Measurements from ENCODE around the gene LRMDA. TPM values are rescaled to one million over a fixed set of nuclear protein-coding genes. Genes with fewer than 3 reads are reported as not detected.

The LRMDA gene
- total and polyA plus RNA-seq, 2 of the 13 experiments (the other 11 are each of a cell fraction or from before 2014, with no cell fraction given), result 13.4 to 22.0 TPM

DNA sequence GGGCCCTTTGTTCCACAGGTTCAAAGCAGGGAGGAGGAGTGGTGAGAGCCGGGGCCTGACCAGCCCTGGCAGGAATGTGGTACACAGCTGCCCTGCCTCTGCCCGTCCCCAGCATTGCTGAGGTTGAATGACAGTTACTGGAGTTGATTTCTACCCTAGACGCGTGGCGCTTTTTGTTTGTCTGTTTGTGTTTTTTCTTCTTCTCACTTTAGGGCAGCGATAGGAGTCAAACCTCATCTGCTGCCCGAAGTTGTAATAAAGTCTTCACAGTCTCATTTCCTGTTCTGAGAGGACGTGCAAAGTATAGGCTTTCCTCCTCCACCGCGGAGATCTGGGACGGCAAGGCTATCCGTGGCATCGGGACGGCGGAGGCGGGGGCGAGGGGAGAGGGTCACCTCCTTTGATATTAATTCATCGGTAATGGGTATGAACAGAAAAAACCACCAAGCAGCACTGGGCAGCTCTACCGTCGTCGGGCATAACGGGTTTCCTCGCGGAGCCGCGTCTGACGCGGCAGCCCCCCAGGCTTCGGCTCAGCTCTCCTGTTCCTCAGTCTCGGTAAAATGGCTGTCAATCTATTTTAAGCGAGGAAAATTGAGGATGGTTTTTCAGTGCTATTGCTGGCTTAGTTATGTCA is 160.8 kb downstream of the LRMDA start (continued):
- TF ChIP-seq, protein P1, sequence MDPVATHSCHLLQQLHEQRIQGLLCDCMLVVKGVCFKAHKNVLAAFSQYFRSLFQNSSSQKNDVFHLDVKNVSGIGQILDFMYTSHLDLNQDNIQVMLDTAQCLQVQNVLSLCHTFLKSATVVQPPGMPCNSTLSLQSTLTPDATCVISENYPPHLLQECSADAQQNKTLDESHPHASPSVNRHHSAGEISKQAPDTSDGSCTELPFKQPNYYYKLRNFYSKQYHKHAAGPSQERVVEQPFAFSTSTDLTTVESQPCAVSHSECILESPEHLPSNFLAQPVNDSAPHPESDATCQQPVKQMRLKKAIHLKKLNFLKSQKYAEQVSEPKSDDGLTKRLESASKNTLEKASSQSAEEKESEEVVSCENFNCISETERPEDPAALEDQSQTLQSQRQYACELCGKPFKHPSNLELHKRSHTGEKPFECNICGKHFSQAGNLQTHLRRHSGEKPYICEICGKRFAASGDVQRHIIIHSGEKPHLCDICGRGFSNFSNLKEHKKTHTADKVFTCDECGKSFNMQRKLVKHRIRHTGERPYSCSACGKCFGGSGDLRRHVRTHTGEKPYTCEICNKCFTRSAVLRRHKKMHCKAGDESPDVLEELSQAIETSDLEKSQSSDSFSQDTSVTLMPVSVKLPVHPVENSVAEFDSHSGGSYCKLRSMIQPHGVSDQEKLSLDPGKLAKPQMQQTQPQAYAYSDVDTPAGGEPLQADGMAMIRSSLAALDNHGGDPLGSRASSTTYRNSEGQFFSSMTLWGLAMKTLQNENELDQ (CRISPR knock-in tag; IDR thresholded peaks at IDR 0.05; ENCODE audit: borderline replicate concordance), result no peak
- TF ChIP-seq, protein P2, sequence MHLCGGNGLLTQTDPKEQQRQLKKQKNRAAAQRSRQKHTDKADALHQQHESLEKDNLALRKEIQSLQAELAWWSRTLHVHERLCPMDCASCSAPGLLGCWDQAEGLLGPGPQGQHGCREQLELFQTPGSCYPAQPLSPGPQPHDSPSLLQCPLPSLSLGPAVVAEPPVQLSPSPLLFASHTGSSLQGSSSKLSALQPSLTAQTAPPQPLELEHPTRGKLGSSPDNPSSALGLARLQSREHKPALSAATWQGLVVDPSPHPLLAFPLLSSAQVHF (CRISPR knock-in tag; IDR thresholded peaks at IDR 0.05), result no peak
- TF ChIP-seq, protein P3, sequence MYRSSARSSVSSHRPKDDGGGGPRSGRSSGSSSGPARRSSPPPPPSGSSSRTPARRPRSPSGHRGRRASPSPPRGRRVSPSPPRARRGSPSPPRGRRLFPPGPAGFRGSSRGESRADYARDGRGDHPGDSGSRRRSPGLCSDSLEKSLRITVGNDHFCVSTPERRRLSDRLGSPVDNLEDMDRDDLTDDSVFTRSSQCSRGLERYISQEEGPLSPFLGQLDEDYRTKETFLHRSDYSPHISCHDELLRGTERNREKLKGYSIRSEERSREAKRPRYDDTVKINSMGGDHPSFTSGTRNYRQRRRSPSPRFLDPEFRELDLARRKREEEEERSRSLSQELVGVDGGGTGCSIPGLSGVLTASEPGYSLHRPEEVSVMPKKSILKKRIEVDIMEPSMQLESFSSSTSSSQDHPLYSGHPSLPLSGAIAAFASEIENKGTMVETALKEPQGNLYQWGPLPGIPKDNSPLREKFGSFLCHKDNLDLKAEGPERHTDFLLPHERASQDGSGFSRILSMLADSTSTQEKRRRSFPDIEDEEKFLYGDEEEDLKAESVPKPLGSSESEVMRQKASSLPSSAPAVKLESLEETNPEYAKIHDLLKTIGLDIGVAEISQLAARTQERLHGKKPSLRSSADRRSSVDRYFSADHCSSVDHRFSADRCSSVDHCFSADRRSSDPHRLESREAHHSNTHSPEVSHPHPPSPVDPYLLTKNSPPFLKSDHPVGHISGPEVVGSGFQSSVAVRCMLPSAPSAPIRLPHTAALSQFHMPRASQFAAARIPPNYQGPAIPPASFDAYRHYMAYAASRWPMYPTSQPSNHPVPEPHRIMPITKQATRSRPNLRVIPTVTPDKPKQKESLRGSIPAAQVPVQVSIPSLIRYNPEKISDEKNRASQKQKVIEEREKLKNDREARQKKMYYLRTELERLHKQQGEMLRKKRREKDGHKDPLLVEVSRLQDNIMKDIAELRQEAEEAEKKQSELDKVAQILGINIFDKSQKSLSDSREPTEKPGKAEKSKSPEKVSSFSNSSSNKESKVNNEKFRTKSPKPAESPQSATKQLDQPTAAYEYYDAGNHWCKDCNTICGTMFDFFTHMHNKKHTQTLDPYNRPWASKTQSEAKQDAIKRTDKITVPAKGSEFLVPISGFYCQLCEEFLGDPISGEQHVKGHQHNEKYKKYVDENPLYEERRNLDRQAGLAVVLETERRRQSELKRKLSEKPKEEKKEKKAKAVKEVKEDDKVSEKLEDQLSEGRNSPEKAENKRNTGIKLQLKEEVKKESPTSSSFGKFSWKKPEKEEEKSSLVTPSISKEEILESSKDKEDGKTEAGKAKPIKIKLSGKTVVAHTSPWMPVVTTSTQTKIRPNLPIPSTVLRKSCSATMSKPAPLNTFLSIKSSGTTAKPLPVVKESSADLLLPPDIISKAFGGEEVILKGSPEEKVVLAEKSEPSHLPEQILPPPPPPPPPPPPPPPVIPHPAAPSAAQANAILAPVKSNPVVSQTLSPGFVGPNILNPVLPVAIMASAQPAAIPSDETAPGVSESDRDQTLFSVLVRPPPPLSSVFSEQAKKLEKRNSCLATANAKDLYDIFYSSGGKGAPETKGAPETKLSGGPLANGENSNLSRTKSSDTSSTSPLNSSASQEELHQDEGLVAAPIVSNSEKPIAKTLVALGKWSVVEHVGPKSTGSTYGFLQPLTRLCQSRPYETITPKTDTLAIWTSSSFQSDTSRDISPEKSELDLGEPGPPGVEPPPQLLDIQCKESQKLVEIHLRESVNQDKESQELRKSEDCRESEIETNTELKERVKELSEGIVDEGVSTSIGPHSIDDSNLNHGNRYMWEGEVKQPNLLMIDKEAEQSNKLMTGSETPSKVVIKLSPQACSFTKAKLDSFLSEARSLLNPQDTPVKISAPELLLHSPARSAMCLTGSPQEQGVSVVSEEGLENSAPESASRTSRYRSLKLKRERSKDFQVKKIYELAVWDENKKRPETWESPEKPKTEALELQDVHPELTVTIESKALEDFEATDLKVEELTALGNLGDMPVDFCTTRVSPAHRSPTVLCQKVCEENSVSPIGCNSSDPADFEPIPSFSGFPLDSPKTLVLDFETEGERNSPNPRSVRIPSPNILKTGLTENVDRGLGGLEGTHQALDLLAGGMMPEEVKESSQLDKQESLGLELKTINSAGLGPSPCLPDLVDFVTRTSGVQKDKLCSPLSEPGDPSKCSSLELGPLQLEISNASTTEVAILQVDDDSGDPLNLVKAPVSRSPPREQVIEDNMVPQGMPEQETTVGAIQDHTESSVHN (CRISPR knock-in tag; IDR thresholded peaks at IDR 0.05), result no peak
- no peak for TF ChIP-seq JDP2 (CRISPR knock-in tag; IDR thresholded peaks at IDR 0.05; ENCODE audit: borderline replicate concordance)
- no peak for TF ChIP-seq ZFP37 (CRISPR knock-in tag; IDR thresholded peaks at IDR 0.05; ENCODE audit: borderline replicate concordance)
- no peak for TF ChIP-seq ZNF7 (CRISPR knock-in tag; IDR thresholded peaks at IDR 0.05)
- TF ChIP-seq SKI (IDR thresholded peaks at IDR 0.05; ENCODE audit: partially characterized antibody), result no peak
- no peak for TF ChIP-seq ZNF773 (CRISPR knock-in tag; IDR thresholded peaks at IDR 0.05; ENCODE audit: borderline replicate concordance)
- TF ChIP-seq ATAD3A (CRISPR knock-in tag; IDR thresholded peaks at IDR 0.05), result no peak
- TF ChIP-seq ZNF569 (CRISPR knock-in tag; IDR thresholded peaks at IDR 0.05; ENCODE audit: borderline replicate concordance), result no peak
- no peak for TF ChIP-seq ZNF510 (CRISPR knock-in tag; IDR thresholded peaks at IDR 0.05; ENCODE audit: low read depth)

Measured in HepG2 (cell line).